Stimulated activated CD4-positive, alpha-beta T cell treated with anti-CD3 and anti-CD28 coated beads, TNF-alpha, amount 100 ng/mL, for 24 hours (primary cell): ENCODE data around the gene FAM83B.
"Not testable (repeated sequence)": the region's sequence is repeated elsewhere in the genome, so short reads cannot be mapped to it uniquely, and the experiment has no call there.

Experiments
- DNase-seq, 3 experiments: peaks; one replicate each; pipeline ENCODE4 v3.0.0-alpha.2; 2020; ENCODE audit warnings: low read depth in 3 of 3

FAM83B gene, protein sequence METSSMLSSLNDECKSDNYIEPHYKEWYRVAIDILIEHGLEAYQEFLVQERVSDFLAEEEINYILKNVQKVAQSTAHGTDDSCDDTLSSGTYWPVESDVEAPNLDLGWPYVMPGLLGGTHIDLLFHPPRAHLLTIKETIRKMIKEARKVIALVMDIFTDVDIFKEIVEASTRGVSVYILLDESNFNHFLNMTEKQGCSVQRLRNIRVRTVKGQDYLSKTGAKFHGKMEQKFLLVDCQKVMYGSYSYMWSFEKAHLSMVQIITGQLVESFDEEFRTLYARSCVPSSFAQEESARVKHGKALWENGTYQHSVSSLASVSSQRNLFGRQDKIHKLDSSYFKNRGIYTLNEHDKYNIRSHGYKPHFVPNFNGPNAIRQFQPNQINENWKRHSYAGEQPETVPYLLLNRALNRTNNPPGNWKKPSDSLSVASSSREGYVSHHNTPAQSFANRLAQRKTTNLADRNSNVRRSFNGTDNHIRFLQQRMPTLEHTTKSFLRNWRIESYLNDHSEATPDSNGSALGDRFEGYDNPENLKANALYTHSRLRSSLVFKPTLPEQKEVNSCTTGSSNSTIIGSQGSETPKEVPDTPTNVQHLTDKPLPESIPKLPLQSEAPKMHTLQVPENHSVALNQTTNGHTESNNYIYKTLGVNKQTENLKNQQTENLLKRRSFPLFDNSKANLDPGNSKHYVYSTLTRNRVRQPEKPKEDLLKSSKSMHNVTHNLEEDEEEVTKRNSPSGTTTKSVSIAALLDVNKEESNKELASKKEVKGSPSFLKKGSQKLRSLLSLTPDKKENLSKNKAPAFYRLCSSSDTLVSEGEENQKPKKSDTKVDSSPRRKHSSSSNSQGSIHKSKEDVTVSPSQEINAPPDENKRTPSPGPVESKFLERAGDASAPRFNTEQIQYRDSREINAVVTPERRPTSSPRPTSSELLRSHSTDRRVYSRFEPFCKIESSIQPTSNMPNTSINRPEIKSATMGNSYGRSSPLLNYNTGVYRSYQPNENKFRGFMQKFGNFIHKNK

DNA sequence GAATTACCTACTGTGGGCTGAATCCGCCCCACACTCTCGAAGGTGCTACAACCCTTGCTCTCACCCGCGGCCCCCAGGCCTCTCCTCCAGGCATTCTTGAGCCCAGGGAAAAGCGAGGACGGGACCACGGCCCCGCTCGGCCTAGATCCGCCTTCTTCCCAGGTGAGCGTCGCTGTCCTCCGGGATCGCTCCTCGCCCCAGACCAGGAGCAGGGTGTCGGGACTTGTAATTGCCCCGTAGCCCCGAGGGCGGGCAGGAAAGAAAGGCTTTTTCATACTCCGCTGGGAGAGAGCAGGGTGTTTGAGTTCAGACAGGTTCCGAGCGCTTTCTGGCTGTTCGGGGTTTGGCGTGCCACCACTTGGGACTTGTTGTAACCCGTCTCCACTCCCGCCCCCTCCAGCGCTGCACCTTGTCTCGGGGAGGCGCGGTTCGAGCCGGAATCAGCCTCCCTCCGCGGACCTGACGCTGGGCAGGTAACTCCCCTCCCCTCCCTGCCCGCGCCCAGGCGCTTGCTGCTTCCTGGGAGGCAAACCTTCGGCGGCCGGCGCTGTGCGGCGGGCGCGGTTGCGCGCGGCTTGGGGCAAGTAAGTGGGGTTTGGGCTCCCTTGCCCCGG, at the start of gene FAM83B:
TSS of gene FAM83B (plus strand) at position 529 of the 614 bp plus-strand sequence. CDS start 23,476 bp downstream, outside the sequence.
- no peak for DNase-seq

DNA sequence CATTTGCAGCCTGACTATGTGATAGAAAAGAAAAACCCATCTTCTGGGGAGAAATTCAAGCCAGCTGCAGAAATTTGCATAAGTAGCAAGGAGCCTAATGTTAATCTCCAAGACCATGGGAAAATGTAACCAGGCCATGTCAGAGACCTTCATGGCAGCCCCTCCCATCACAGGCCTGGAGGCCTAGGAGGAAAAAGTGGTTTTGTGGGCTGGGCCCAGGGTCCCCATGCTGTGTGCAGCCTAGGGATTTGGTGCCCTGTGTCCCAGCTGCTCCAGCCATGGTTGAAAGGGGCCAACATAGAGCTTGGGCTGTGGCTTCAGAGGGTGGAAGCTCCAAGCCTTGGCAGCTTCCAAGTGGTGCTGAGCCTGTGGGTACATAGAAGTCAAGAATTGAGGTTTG, 49.7 kb upstream of the FAM83B start:
- DNase-seq, result not testable (repeated sequence)

DNA sequence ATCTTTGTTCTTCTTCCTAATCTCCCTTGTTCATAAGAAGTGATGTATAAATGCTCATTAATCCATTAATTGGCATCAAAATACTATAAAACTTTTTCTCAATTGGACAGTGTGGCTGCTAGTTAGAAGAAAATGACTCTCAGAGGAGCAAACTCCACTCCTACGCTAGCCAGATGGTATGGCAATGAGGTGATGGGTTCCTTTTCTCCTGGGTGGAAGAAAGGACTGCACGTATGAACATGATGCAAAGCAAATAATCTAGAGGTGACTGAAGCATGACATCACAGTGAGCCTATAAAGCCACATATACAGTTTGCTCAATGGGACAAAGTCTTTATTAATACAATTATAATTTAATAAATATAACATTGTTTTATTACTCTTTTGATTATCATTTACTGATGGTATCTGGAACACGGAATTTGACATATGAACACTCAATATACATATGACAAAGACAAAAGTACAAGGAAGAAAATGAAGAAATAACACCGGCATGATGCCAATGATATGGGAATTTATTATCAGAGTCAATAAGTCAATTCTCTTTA, 46.4 kb upstream of the FAM83B start:
- DNase-seq, result no peak

DNA sequence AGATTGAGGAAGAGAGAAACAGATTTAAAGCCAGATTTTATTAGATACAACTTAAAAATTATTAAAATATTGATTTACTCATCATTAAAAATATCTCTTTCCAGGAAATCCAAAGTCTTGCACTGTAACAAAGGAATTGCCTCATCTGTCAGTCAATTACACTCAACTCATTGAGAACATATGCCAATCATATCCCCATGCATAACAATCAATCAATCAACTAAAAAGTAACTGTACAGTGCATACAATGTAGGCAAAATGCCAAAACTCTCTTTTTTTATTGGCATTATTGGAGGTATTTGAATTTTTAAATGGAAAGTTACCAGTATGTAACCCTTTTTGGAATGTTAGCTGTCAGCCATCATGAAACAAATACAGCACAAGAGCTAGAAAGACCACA, 45.3 kb upstream of the FAM83B start:
- no peak for DNase-seq

DNA sequence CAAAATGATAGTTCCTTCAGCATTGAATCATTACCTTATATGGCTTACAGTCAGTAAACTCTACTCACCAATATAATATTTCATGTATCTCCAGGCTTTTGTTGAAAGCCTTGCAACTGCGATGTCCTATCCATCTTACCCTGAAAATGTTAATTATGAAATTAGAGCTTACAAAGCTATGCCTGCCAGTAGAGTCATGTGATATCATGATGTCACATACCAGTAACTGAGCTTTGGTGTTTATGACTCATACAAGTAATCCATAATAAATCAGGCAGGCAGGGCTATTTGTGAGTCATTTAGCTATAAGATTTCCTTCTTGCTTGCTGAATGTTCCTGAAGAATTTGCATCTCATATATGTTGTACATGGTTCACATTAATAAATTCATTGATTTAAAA, 44.9 kb upstream of the FAM83B start:
- DNase-seq, result no peak

DNA sequence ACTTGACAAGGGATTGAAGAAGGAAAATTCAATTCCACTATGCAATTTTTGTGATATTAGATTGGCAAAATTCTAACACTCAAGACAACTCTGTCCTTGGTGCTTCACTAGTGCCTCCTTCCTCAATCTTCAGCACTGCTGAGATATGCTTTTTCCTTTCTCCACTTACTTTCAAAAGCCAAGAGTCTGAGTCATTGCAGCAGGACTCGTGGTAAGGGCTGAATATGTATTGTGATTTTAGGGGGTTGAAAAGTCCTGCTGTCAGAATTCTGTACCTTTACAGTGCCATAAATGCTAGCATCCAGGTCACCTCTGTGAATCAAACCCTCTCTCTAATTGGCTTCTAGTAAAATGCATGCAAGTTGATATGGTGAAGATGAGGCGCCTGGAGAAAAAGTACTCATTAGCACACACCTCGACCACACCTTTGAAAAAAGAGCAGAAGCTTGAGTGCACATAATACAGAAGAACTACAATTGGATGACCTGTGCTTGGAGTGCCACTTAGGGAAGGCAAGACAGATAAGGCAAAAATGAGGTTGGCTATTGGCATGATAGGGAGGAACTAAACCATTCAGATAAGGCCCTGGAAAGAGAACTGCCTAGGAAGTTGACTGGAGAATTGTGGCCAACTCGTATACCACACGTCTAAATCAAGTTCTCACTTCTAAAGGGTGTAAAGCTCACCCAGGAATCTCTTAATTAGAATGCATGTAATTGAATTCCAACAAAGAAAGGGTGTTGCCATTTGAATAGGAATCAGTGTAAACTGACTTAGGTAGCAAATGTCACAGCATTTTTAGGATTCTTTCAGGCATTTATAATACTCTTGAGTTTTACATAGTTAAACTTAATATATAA, 43.6 kb upstream of the FAM83B start:
- DNase-seq, result no peak

DNA sequence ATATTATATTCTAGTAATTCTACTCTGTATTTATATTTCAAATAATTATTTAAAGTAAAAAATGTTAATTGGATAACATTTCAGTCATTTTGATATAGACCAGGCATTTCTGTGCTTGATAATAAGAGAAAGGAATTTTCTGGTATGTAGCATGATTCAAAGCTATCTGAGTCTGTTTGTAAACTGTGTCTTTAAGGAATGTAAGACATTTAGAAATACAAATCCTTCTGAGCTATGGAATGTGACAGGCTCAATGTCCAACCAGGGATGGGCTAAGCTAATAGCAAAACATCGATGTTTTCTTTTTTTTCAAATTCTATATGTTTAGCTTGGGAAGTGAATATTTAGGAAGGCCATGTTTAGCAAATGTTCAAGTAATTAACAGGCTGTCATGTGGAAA, 41.5 kb upstream of the FAM83B start:
- no peak for DNase-seq

DNA sequence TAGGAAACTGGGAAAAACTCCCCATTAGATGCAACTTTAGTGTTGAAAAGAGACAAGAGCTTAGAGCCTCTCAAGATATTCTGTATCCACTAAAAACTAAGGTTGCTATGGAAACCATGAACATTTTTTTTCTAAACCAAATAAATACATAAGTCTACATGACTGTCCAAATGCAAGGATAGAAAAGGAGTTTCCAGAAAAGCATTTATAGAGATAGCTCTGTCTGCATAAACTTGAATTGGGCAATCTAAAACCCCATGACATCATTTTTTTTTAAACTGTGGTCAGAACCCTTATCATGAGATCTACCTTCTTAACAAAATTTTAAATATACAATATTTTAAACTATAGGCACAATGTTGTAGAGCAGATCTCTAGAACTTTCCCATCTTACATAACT, 36.4 kb upstream of the FAM83B start:
- DNase-seq, result no peak

DNA sequence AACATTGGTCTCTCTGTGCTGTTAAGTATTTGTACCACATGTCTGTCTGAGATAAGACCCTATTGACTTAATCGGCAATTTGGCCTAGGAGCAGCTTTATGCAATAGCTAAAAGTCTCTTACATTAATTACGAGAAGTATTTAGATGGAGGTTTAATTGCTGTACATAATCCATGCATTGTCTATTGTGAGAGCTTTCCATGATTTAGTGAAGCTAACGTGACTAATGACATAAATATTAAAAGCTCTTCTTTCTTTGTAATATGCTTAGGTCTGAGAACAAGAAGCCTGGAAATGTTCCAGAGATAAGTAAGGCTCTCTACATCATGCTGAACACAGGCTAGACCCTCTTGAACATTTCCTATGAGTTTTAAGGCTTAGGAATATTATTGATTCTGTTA, 32.7 kb upstream of the FAM83B start:
- DNase-seq, result no peak

DNA sequence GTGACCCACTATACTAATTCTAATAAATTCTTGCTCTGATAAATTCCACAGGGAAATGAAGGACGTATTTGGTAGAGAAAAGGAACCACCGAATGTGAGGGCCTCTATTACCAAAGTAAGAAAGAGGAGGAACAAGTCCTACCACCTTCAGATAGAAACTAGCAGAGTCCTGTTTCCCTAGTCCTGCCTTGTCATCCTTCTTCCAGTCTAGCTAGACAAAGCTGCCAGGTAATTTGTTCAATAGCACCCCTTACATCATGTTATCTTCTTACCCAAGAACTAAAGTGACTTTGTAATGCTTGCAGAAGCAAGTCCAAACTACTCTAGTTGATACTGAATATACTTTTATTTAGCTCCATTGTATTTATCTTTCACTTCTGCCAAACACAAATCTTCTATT, 29.3 kb upstream of the FAM83B start:
- no peak for DNase-seq

DNA sequence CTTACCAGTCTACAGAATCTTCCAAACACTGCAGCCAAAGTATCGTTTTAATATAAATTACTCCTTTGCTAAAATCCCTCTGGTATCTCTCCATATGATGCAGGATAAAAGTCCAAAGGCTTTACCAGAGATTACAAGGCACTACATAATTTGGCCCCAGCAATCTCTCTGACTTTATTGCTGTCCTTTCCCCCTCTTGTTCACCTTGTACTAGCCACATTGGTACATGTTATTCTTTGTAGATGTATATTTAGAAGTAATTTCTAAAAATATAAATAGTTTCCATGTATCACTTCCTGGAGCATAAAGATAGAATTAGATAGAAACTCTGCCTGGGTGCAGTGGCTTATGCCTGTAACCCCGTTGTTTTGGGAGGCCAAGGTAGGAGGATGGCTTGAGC, 28.7 kb upstream of the FAM83B start:
- no peak for DNase-seq

DNA sequence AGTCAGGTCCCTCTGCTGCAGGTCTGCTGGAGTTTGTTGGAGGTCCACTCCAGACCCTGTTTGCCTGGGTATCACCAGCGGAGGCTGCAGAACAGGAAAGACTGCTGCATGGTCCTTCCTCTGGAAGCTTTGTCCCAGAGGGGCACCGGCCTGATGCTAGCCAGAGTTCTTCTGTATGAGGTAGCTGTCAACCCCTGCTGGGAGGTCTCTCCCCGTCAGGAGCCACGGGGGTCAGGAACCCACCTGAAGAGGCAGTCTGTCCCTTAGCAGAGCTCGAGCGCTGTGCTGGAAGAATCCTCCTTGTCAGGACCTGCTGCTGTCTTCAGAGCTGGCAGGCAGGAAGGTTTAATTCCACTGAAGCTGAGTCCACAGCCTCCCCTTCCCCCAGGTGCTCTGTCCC, 22.3 kb upstream of the FAM83B start:
- DNase-seq, result not testable (repeated sequence)

DNA sequence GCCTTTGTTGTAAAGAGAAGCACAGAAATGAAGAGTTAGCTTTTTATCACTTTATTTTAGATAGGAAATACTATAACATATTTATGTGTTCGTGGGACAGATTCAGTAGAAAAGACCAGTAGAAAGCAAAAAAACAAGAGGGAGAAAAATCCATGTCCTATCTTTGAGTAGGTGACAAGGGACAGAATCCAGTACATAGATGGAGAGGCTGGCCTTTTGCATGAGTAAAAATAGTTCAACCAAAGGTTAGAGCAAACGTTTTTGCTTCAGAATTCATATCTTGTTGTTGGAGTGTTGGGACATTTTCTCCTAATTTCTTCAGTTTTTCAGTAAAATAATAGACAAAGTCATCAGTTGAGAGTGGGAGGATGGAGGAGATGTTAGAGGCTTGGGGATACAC, 19.6 kb upstream of the FAM83B start:
- no peak for DNase-seq

DNA sequence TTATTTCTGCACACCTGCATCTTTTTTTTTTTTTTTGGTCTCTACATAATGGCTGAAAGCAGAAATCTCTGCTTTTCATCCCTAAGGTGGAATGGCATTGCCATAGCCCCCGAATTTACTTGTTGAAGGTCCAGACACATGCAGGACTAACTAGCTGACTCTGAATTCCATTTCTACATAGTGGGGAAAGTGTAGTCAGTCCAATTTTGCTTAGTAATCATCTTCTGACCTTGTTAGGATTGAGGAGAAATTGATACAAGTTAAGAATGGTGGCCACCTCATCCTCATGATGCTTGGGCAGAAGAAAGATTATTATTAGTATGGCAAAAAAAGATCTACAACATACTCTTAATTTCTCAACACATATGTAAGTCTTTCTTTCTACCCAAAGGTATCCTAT, 16.4 kb upstream of the FAM83B start:
- DNase-seq, result no peak

DNA sequence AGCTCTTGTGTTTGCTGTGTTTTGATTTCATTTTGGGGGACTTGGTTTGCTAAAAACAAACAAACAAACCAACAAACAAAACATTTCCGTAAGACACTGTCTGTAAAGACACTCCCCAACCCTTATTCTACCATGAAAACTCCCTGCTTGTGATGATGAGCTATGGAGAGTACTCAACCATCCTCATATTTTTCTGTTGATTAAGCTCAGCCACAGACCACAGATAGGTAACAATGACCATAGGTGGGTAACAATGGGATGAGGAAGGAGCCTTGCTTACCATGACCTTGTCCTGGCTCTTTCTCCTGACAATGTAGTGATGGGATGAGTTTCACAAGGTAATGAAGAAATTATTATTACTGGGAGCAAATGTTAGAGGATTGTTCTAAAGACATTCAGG, 11.4 kb upstream of the FAM83B start:
- no peak for DNase-seq

DNA sequence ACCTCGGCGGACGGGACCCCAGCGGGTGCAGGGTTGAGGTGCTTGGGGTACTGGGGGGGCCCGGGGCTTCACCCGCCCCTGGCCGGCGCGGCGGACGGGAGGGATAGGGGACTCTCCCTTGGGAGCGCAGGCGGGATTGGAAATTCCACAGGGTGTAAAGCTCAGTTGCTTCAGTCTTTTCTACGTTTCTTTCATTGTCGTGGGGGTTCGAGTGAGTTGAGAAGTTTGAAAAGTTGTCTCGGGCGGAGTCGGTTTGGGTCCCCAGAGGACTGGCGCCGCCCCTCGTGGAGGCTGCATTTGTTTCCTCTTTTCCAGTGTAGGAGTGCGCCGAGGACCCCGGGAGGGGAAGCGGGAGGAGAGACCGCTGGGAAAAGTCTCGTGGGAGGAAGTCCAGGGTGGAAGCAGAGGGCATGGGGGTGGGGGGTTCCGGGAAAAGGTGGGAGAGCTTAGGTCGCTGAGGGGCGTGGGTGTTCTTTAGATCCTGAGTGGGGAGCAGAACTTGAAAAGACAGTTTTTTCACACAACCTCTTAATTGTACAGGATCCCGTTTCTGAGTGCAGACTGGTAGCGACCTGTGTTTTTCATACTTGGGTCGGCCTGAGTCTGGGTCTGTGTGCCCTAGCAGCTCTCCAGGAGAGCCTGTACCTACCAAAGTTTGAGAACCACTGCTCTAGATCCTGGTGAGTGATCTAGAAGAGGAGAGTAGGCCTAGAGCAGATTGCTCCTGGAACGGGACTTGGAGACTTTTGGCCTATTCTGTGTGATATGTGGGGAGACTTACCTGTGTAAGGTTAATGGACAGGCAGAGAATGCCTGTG, 495 bp downstream of the FAM83B start:
- no peak for DNase-seq

DNA sequence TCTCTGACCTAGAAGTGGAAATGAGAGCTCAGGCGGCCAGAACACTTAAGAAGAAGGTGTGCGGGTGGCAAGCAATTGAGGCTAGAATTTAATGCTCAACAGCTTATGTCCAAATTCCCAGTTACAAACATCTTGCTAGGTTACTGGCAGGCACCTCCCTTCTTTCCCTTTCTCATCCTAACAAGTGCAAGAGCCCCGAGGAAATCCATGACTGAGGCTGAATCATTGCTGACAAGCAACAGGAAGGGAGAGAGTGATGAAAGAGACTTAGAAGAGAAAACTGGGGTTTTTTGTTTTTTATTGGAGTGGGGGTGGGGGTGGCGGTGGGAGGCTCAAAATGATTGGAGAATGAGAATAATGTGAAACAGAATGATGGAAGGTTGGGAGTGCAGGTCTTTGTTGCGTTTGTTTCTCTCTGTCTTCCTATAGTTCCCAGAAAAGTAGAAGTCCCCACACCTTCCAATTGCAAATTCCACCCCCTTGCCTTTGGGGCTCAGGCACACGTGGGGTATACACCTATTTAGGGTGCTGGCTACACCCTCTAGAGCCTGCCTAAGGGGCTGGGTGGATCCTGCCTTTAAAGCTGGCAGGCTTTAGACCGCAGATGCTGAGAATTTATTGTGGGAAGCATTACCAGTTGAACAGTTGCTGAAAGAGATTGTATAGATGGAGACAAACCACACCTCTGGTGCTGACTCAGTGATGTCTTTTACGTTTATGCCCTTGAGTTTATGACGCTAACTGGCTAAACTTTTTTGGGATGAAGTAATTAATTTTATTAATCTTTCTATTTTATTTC, 1.4 kb downstream of the FAM83B start:
- DNase-seq, result no peak

DNA sequence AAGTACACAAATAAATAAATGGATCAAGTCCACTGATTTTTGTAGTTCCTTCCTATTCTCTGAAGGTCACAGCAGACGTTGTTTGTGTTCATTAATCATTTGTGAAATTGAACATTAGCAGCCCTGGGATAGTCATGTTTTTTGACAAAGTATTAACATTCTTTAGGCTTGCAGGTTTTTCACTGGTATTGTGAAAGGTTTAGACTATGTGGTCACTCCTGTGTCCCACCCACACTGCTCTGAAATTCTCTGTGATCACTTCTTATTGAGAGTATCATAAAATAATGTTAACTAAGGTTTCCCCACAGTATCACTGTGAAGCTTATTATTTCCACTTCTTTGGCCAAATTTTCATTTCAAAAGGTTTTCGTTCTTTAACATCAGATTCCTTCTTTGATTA, 3.5 kb downstream of the FAM83B start:
- DNase-seq, result no peak

DNA sequence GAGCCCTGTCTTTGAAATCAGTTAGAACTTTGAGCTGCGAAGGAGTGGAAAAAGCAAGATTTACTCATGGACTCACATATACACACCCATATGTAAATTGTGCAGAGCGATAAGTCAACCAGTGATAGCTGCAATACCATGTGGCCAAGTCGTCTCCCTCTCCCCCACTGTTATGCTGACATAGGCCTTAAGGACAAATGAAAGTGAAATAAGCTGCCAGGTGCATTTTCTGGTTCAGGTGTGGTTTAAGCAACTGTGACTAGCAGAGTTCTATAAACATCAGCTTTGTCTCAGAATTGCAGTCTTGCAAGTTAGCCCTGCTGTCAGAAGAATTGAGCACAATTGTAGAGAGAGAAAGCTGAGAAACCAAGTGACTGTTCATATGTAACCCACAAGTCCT, 9.6 kb downstream of the FAM83B start:
- no peak for DNase-seq
